H1 (cell line): ENCODE data around the gene RABEP2. TPM values are rescaled to one million over a fixed set of nuclear protein-coding genes. Genes with fewer than 3 reads are reported as not detected.
"Not testable (repeated sequence)": the region's sequence is repeated elsewhere in the genome, so short reads cannot be mapped to it uniquely, and the experiment has no call there.

ENCODE experiments used
- CTCF ChIA-PET: fragments of 300-600 bp; sonication (Branson Sonifier 250); formaldehyde crosslinking; loops from one replicate; lab custom pipeline; 2021; ENCODE audit not compliant: partially characterized antibody; lab: Charles Lee
- POLR2A ChIA-PET: fragments of 300-600 bp; sonication (Branson Sonifier 250); formaldehyde crosslinking; loops from one replicate; lab custom pipeline; 2021; ENCODE audit warnings: inconsistent platforms; ENCODE audit not compliant: partially characterized antibody; lab: Charles Lee
- DNase-seq, 2 experiments: peaks; one replicate each; pipeline versions ENCODE4 v3.0.0 to v3.0.0-alpha.2; 2010 to 2022; ENCODE audit warnings: low spot score in 2 of 2, low read depth in 1 of 2, mixed read lengths in 1 of 2
- FAIRE-seq: peaks from 2 replicates; lab custom pipeline; 2011; peaks lifted over from hg19 to GRCh38; lab: Jason Lieb, UNC
- H2AFZ ChIP-seq: 2 replicates; pipeline ENCODE4 v1.8.1; 2012; ENCODE audit warnings: low read length, inconsistent platforms
- H2AK5ac ChIP-seq: 2 replicates; pipeline ENCODE4 v1.6.1; 2013; ENCODE audit warnings: low read depth, low read length
- H2BK120ac ChIP-seq: replicated peaks from 2 replicates; pipeline ENCODE3; 2013; ENCODE audit warnings: low read depth, low read length, inconsistent platforms
- H2BK12ac ChIP-seq: 2 replicates; pipeline ENCODE4 v1.6.1; 2013; ENCODE audit warnings: low read depth, low read length
- H2BK15ac ChIP-seq: 2 replicates; pipeline ENCODE4 v1.6.1; 2013; ENCODE audit warnings: low read length
- H2BK20ac ChIP-seq: 2 replicates; pipeline ENCODE4 v1.6.1; 2013; ENCODE audit warnings: low read length
- H2BK5ac ChIP-seq: 2 replicates; pipeline ENCODE4 v1.6.1; 2013; ENCODE audit warnings: low read depth, low read length
- H3K14ac ChIP-seq: 2 replicates; pipeline ENCODE4 v1.6.1; 2013; ENCODE audit warnings: inconsistent platforms; ENCODE audit not compliant: insufficient read length
- H3K18ac ChIP-seq: 2 replicates; pipeline ENCODE4 v1.6.1; 2013; ENCODE audit warnings: low read length; ENCODE audit errors: extremely low read depth
- H3K23ac ChIP-seq: 2 replicates; pipeline ENCODE4 v1.6.1; 2013; ENCODE audit warnings: inconsistent platforms; ENCODE audit not compliant: insufficient read length
- H3K23me2 ChIP-seq: 2 replicates; pipeline ENCODE4 v1.6.1; 2013; ENCODE audit warnings: low read depth, low read length
- H3K27ac ChIP-seq: 2 replicates; pipeline ENCODE4 v1.6.1; 2011; ENCODE audit warnings: low read depth, low read length, inconsistent platforms
- H3K27me3 ChIP-seq, 4 experiments: replicated peaks in 1 of 4; 1 replicate in 1 of 4; 2 replicates in 3 of 4; pipeline versions ENCODE4 v1.6.1 to v1.8.1; 2011 to 2013; ENCODE audit warnings: low read length in 3 of 4, mild to moderate bottlenecking in 3 of 4, inconsistent platforms in 2 of 4, mixed read lengths in 2 of 4, moderate library complexity in 1 of 4; ENCODE audit not compliant: control insufficient read depth in 3 of 4, insufficient read depth in 3 of 4; ENCODE audit errors: extremely low read depth in 1 of 4
- H3K36me3 ChIP-seq, 4 experiments: 2 replicates each; pipeline versions ENCODE4 v1.6.1 to v1.8.1; 2011 to 2013; ENCODE audit warnings: mild to moderate bottlenecking in 4 of 4, low read length in 3 of 4, moderate library complexity in 2 of 4, control low read depth in 1 of 4, inconsistent platforms in 1 of 4; ENCODE audit not compliant: insufficient read depth in 4 of 4, control insufficient read depth in 2 of 4
- H3K4ac ChIP-seq: replicated peaks from 2 replicates; pipeline ENCODE3; 2013; ENCODE audit warnings: low read length, low read depth, mixed read lengths, inconsistent platforms; ENCODE audit not compliant: insufficient read length
- H3K4me1 ChIP-seq, 4 experiments: replicated peaks in 1 of 4; 1 replicate in 1 of 4; 2 replicates in 3 of 4; pipeline versions ENCODE4 v1.6.1 to v1.8.1; 2011 to 2013; ENCODE audit warnings: low read length in 3 of 4, inconsistent platforms in 2 of 4, mixed read lengths in 1 of 4; ENCODE audit not compliant: insufficient read depth in 4 of 4, control insufficient read depth in 3 of 4
- H3K4me2 ChIP-seq, 2 experiments: 2 replicates each; pipeline versions ENCODE4 v1.6.1 to v1.8.1; 2011 to 2013; ENCODE audit warnings: low read depth in 2 of 2, low read length in 2 of 2, control low read depth in 1 of 2, inconsistent platforms in 1 of 2, mild to moderate bottlenecking in 1 of 2; ENCODE audit not compliant: insufficient read depth in 1 of 2
- H3K4me3 ChIP-seq, 4 experiments: fragments of 200-600, 300-600 bp in 1 of 4; sonication (generic), shearing (Covaris generic), sonication (Bioruptor Twin) in 1 of 4; 2 replicates each; pipeline versions ENCODE4 v1.5.1 to v1.8.1; 2011 to 2016; ENCODE audit warnings: low read length in 4 of 4, low read depth in 3 of 4, control low read depth in 2 of 4, inconsistent platforms in 2 of 4, mild to moderate bottlenecking in 2 of 4, mixed read lengths in 1 of 4, moderate library complexity in 1 of 4; ENCODE audit not compliant: insufficient read depth in 2 of 4; ENCODE audit errors: extremely low read depth in 1 of 4
- H3K56ac ChIP-seq: replicated peaks from 2 replicates; pipeline ENCODE3; 2013; ENCODE audit warnings: low read depth, mild to moderate bottlenecking, mixed read lengths, low read length, inconsistent platforms; ENCODE audit not compliant: insufficient read length
- H3K79me1 ChIP-seq: 2 replicates; pipeline ENCODE4 v1.6.1; 2013; ENCODE audit warnings: low read depth, low read length, control low read depth
- H3K79me2 ChIP-seq, 2 experiments: 2 replicates each; pipeline versions ENCODE4 v1.6.1 to v1.8.1; 2012 to 2013; ENCODE audit warnings: low read length in 2 of 2, mild to moderate bottlenecking in 2 of 2, inconsistent platforms in 1 of 2; ENCODE audit not compliant: insufficient read depth in 2 of 2, control insufficient read depth in 1 of 2
- H3K9ac ChIP-seq, 4 experiments: replicated peaks in 1 of 4; 1 replicate in 1 of 4; 2 replicates in 3 of 4; pipeline versions ENCODE4 v1.6.1 to v1.8.1; 2011 to 2013; ENCODE audit warnings: low read depth in 3 of 4, low read length in 3 of 4, control low read depth in 2 of 4, mild to moderate bottlenecking in 2 of 4, moderate library complexity in 2 of 4, inconsistent platforms in 1 of 4; ENCODE audit errors: extremely low read depth in 1 of 4
- H3K9me3 ChIP-seq, 2 experiments: 2 replicates each; pipeline versions ENCODE4 v1.6.1 to v1.8.1; 2012 to 2013; ENCODE audit warnings: mild to moderate bottlenecking in 2 of 2, moderate library complexity in 2 of 2, control low read depth in 1 of 2, inconsistent platforms in 1 of 2, low read depth in 1 of 2, low read length in 1 of 2, mixed read lengths in 1 of 2; ENCODE audit not compliant: insufficient read depth in 2 of 2
- H4K20me1 ChIP-seq, 2 experiments: replicated peaks in 1 of 2; 2 replicates each; pipeline versions ENCODE3 to v1.8.1; 2011 to 2013; ENCODE audit warnings: inconsistent platforms in 2 of 2, low read length in 2 of 2, mild to moderate bottlenecking in 1 of 2; ENCODE audit not compliant: insufficient read depth in 2 of 2, control insufficient read depth in 1 of 2
- H4K5ac ChIP-seq: 2 replicates; pipeline ENCODE4 v1.6.1; 2013; ENCODE audit warnings: low read length, low read depth, mixed read lengths, inconsistent platforms; ENCODE audit not compliant: insufficient read length
- H4K8ac ChIP-seq: 2 replicates; pipeline ENCODE4 v1.8.0; 2013; ENCODE audit warnings: mild to moderate bottlenecking, moderate library complexity, low read length, inconsistent platforms; ENCODE audit not compliant: insufficient read depth; ENCODE audit errors: extremely low read depth
- H4K91ac ChIP-seq: replicated peaks from 2 replicates; pipeline ENCODE3; 2013; ENCODE audit warnings: low read length, mixed read lengths, inconsistent platforms; ENCODE audit not compliant: insufficient read length
- WGBS, 2 experiments: shearing (Covaris generic) in 1 of 2; methylation state at CpG; one replicate each; pipeline versions ENCODE4 v1.1.6 to v1.1.7; 2013 to 2015; ENCODE audit warnings: low lambda C conversion rate in 2 of 2, mixed read lengths in 2 of 2, inconsistent platforms in 1 of 2, low coverage in 1 of 2, missing lambda C conversion rate in 1 of 2; ENCODE audit not compliant: insufficient replicate concordance in 2 of 2, insufficient coverage in 1 of 2, insufficient read length in 1 of 2; ENCODE audit errors: extremely low coverage in 1 of 2, missing lambda C conversion rate in 1 of 2; 5-methylcytosine and 5-hydroxymethylcytosine counted together
- polyA plus RNA-seq, 7 experiments: library from polyadenylated mRNA; depleted of rRNA in 3 of 7; stranded (reverse) in 5 of 7; unstranded in 2 of 7; fragments of >200 nt in 5 of 7; fragments of 200-250 nt in 2 of 7; gene quantifications; 1 replicate in 5 of 7; 2 replicates in 1 of 7; 4 replicates in 1 of 7; pipeline versions ENCODE4 v1.2.1 to v1.2.3, GENCODE V29; 2011 to 2013; ENCODE audit warnings: missing spikeins in 2 of 7, mixed read lengths in 2 of 7
- total RNA-seq: library from RNA; stranded (reverse); fragmentation: NEBNext Ultra II Directional; extraction: Animal tissue kit (Norgen Biotek cat#: 25700); gene quantifications from 2 replicates; pipeline ENCODE4 v1.2.1, GENCODE V29; 2021

The RABEP2 gene
- total and polyA plus RNA-seq, 2 of the 8 experiments (the other 6 are each of a cell fraction or from before 2014, with no cell fraction given): 10.4 to 14.9 TPM

DNA sequence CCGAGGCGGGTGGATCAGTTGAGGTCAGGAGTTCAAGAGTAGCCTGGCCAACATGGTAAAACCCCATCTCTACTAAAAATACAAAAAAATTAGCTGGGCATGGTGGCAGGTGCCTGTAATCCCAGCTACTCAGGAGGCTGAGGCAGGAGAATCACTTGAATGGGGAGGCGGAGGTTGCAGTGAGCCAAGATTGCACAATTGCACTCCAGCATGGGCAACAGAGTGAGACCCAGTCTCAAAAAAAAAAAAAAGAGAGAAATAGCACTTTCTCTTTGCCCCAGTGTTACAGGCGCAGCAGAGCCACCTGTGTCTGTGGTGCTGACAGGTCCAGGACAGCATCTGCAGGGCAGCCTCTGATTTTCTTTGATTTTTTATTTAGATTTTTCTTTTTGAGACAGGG, 43.5 kb downstream of the RABEP2 start:
- H4K91ac ChIP-seq, H2BK20ac ChIP-seq, H3K27ac ChIP-seq, H2BK12ac ChIP-seq, H3K18ac ChIP-seq, H3K79me2 ChIP-seq, H3K27me3 ChIP-seq, H3K56ac ChIP-seq, H2BK15ac ChIP-seq, H2BK120ac ChIP-seq, H3K36me3 ChIP-seq, H4K20me1 ChIP-seq, H3K79me1 ChIP-seq, H3K14ac ChIP-seq, H2AFZ ChIP-seq, H3K4ac ChIP-seq, H4K8ac ChIP-seq, H2BK5ac ChIP-seq, H3K4me2 ChIP-seq, H3K9ac ChIP-seq, H3K4me3 ChIP-seq, FAIRE-seq, H2AK5ac ChIP-seq, H4K5ac ChIP-seq, H3K9me3 ChIP-seq, DNase-seq, H3K23ac ChIP-seq: not testable (repeated sequence)
- CTCF ChIA-PET: interaction anchor here (1.2 kb wide), 1 partner anchor 34 kb away, joined by 3 read pairs; no protein-coding TSS in a partner anchor
- 95% methylated on average over 4 of the region's 4 CpGs; no CpG with 5 or more reads in 1 of the 2 experiments for WGBS, 2 experiments
- POLR2A ChIA-PET: interaction anchor here (1.1 to 13.3 kb wide), 4 partner anchors 24 to 69 kb away, joined by 3 to 164 read pairs (median 6); partner anchors contain the start of genes NFATC2IP and TUFM
- H3K4me1 ChIP-seq: peaks cover 0 to 38% (median 30%) of the 10 kb centered on the region in 4 experiments; a peak in 6 of 7 replicates
- H3K23me2 ChIP-seq: peaks cover 13% of the 10 kb centered on the region
